ENCODE results near the gene EFCAB12.
"Not testable (repeated sequence)": the region's sequence is repeated elsewhere in the genome, so short reads cannot be mapped to it uniquely, and the experiment has no call there.

EFCAB12 gene

GRCh38 chr3:129369711-129370110 is 58.7 kb downstream of the EFCAB12 start:
- DNase-seq (ENCODE audit: extremely low spot score), result no peak
- ChIA-PET POLR2A (no interaction called here), CTCF (no interaction called here)
- TF ChIP-seq TARDBP (IDR thresholded peaks at IDR 0.05) (peak; percentile 34; the same call in 1 of the 2 replicates), ARNT (IDR thresholded peaks at IDR 0.05) (no peak), ZNF384 (IDR thresholded peaks at IDR 0.05) (no peak), NFRKB (IDR thresholded peaks at IDR 0.05) (no peak)

GRCh38 chr3:129367821-129368220 is 60.6 kb downstream of the EFCAB12 start:
- no peak for DNase-seq (ENCODE audit: extremely low spot score)
- TF ChIP-seq LEF1 (IDR thresholded peaks at IDR 0.05; ENCODE audit: borderline replicate concordance), result no peak
- no peak for TF ChIP-seq HDGF (IDR thresholded peaks at IDR 0.05; ENCODE audit: borderline replicate concordance)
- TF ChIP-seq ELF4 (IDR thresholded peaks at IDR 0.05), result no peak
- TF ChIP-seq ARNT (IDR thresholded peaks at IDR 0.05), result no peak
- TF ChIP-seq FOXK2 (IDR thresholded peaks at IDR 0.05), result no peak
- TF ChIP-seq FOXA1 (IDR thresholded peaks at IDR 0.05), result no peak
- TF ChIP-seq TARDBP (IDR thresholded peaks at IDR 0.05), result no peak
- TF ChIP-seq ZNF384 (IDR thresholded peaks at IDR 0.05), result no peak
- no peak for TF ChIP-seq L3MBTL2 (conservative IDR thresholded peaks at IDR 0.05)
- no peak for TF ChIP-seq SUZ12 (IDR thresholded peaks at IDR 0.05)
- no peak for TF ChIP-seq FOXM1 (IDR thresholded peaks at IDR 0.05; ENCODE audit: borderline replicate concordance)
- TF ChIP-seq SP1 (IDR thresholded peaks at IDR 0.05), result no peak
- TF ChIP-seq BHLHE40 (IDR thresholded peaks at IDR 0.05; ENCODE audit: borderline replicate concordance), result no peak
- no peak for TF ChIP-seq PKNOX1 (IDR thresholded peaks at IDR 0.05)
- TF ChIP-seq NFRKB (IDR thresholded peaks at IDR 0.05), result no peak
- TF ChIP-seq CTBP1 (IDR thresholded peaks at IDR 0.05; ENCODE audit: borderline replicate concordance), result no peak
- POLR2A ChIA-PET, result interaction anchor here (1.3 kb wide), 1 partner anchor 51 kb away, joined by 3 read pairs; a partner anchor contains a TSS
- CTCF ChIA-PET, result interaction anchor here (0.8 kb wide), 1 partner anchor 15 kb away, joined by 3 read pairs; no protein-coding TSS in a partner anchor

- ChIA-PET CTCF (no interaction called here), POLR2A (no interaction called here)
- no peak for TF ChIP-seq LEF1 (IDR thresholded peaks at IDR 0.05; ENCODE audit: borderline replicate concordance)
- no peak for TF ChIP-seq L3MBTL2 (conservative IDR thresholded peaks at IDR 0.05)
- TF ChIP-seq TARDBP (IDR thresholded peaks at IDR 0.05), result no peak
- TF ChIP-seq CTBP1 (IDR thresholded peaks at IDR 0.05; ENCODE audit: borderline replicate concordance), result no peak
- no peak for TF ChIP-seq HDGF (IDR thresholded peaks at IDR 0.05; ENCODE audit: borderline replicate concordance)
- no peak for TF ChIP-seq SUZ12 (IDR thresholded peaks at IDR 0.05)
- no peak for TF ChIP-seq NFRKB (IDR thresholded peaks at IDR 0.05)
- no peak for TF ChIP-seq ARNT (IDR thresholded peaks at IDR 0.05)
- TF ChIP-seq PKNOX1 (IDR thresholded peaks at IDR 0.05), result no peak
- TF ChIP-seq FOXM1 (IDR thresholded peaks at IDR 0.05; ENCODE audit: borderline replicate concordance), result no peak
- TF ChIP-seq FOXK2 (IDR thresholded peaks at IDR 0.05), result no peak
- TF ChIP-seq ELF4 (IDR thresholded peaks at IDR 0.05), result no peak
- TF ChIP-seq BHLHE40 (IDR thresholded peaks at IDR 0.05; ENCODE audit: borderline replicate concordance), result no peak
- no peak for DNase-seq (ENCODE audit: extremely low spot score)
These were observed 62.1 kb downstream of the EFCAB12 start for GRCh38 chr3:129366312-129366831.

GRCh38 chr3:129365296-129366136 is 62.9 kb downstream of the EFCAB12 start:
- no peak for DNase-seq (ENCODE audit: extremely low spot score)
- CTCF ChIA-PET, result no interaction called here
- POLR2A ChIA-PET, result no interaction called here

GRCh38 chr3:129364811-129365210 is 63.6 kb downstream of the EFCAB12 start:
- DNase-seq (ENCODE audit: extremely low spot score); CTCF ChIA-PET: not testable (repeated sequence)

More at GRCh38 chr3:129365296-129366136, 62.9 kb downstream of the EFCAB12 start:
- TF ChIP-seq PKNOX1 (IDR thresholded peaks at IDR 0.05) (no peak), BHLHE40 (IDR thresholded peaks at IDR 0.05; ENCODE audit: borderline replicate concordance) (no peak), FOXA1 (IDR thresholded peaks at IDR 0.05) (no peak), L3MBTL2 (conservative IDR thresholded peaks at IDR 0.05) (no peak), NFRKB (IDR thresholded peaks at IDR 0.05) (no peak), CTBP1 (IDR thresholded peaks at IDR 0.05; ENCODE audit: borderline replicate concordance) (no peak)

GRCh38 chr3:129363356-129363755 is 65.1 kb downstream of the EFCAB12 start:
- DNase-seq (ENCODE audit: extremely low spot score); POLR2A ChIA-PET; CTCF ChIA-PET: not testable (repeated sequence)

More at GRCh38 chr3:129364811-129365210, 63.6 kb downstream of the EFCAB12 start:
- POLR2A ChIA-PET, result not testable (repeated sequence)

Data from HEK293T (cell line).